GM12878 (cell line): ENCODE data around the gene SLC6A1. TPM values are rescaled to one million over a fixed set of nuclear protein-coding genes. Genes with fewer than 3 reads are reported as not detected.

Experiments used
- ATAC-seq: fragments of 200-7000 bp; cut with Tn5 transposase; 3 replicates; pipeline ENCODE4 v1.9.1; 2020; ENCODE audit warnings: mild to moderate bottlenecking, moderate library complexity
- BruUV-seq: library from RNA; stranded (reverse); fragments of 400-500 nt; replicated peaks from 2 replicates; lab custom pipeline; 2021; lab: Mats Ljungman, UMichigan
- CTCF ChIA-PET: fragments of 300-600 bp; sonication (Branson Sonifier 250); formaldehyde crosslinking; extraction: SDS; loops from one replicate; lab custom pipeline; 2021; ENCODE audit warnings: inconsistent platforms; lab: Yijun Ruan, JAX
- POLR2A ChIA-PET: fragments of 350-600 bp; formaldehyde crosslinking; extraction: SDS; loops from one replicate; lab custom pipeline; 2021; ENCODE audit warnings: inconsistent platforms; lab: Charles Lee
- RAD21 ChIA-PET: fragments of 300-600 bp; sonication (Branson Sonifier 250); formaldehyde crosslinking; loops from one replicate; lab custom pipeline; 2023; ENCODE audit warnings: antibody characterized with exemption; ENCODE audit not compliant: unreplicated experiment; lab: Charles Lee
- SMC1A ChIA-PET: fragments of 300-600 bp; sonication (Branson Sonifier 250); formaldehyde crosslinking; loops from one replicate; lab custom pipeline; 2023; ENCODE audit not compliant: unreplicated experiment, uncharacterized antibody; lab: Charles Lee
- DNase-seq: peaks from one replicate; pipeline ENCODE4 v3.0.0-alpha.2; 2011; ENCODE audit warnings: low read depth, low spot score
- FAIRE-seq: peaks from 3 replicates; lab custom pipeline; 2011; peaks lifted over from hg19 to GRCh38; lab: Jason Lieb, UNC
- H2AFZ ChIP-seq: 2 replicates; pipeline ENCODE4 v1.6.0; 2011; ENCODE audit warnings: low read depth, low read length, control low read depth; ENCODE audit not compliant: control insufficient read depth
- H3K27ac ChIP-seq: 2 replicates; pipeline ENCODE4 v1.5.1; 2011; ENCODE audit warnings: control low read depth; ENCODE audit not compliant: control insufficient read depth, insufficient read depth
- H3K27me3 ChIP-seq, 2 experiments: replicated peaks in 1 of 2; 2 replicates each; pipeline versions ENCODE4 v1.6.0 to v1.6.1; 2011; ENCODE audit warnings: low read length in 1 of 2; ENCODE audit not compliant: control insufficient read depth in 2 of 2, insufficient read depth in 2 of 2
- H3K36me3 ChIP-seq, 2 experiments: 2 replicates each; pipeline ENCODE4 v1.5.1; 2011; ENCODE audit warnings: low read length in 1 of 2; ENCODE audit not compliant: control insufficient read depth in 2 of 2, insufficient read depth in 2 of 2
- H3K4me1 ChIP-seq: 2 replicates; pipeline ENCODE4 v1.6.1; 2011; ENCODE audit warnings: mild to moderate bottlenecking, low read length, moderate library complexity, mixed read lengths; ENCODE audit not compliant: control insufficient read depth, insufficient read depth
- H3K4me2 ChIP-seq: 2 replicates; pipeline ENCODE4 v1.6.0; 2011; ENCODE audit warnings: control low read depth; ENCODE audit not compliant: control insufficient read depth, insufficient read depth
- H3K4me3 ChIP-seq: fragments of 200-600 bp; sonication (generic); 2 replicates; pipeline ENCODE4 v1.5.1; 2016
- H3K79me2 ChIP-seq: 2 replicates; pipeline ENCODE4 v1.6.0; 2011; ENCODE audit warnings: low read length; ENCODE audit not compliant: control insufficient read depth, insufficient read depth
- H3K9ac ChIP-seq: 2 replicates; pipeline ENCODE4 v1.8.0; 2011; ENCODE audit warnings: low read length, control low read depth, mixed read lengths; ENCODE audit not compliant: control insufficient read depth, insufficient read depth
- H3K9me3 ChIP-seq: replicated peaks from 3 replicates; pipeline ENCODE4 v1.5.1; 2011; ENCODE audit warnings: mild to moderate bottlenecking, low read length; ENCODE audit not compliant: control insufficient read depth, insufficient read depth
- H4K20me1 ChIP-seq: 2 replicates; pipeline ENCODE4 v1.6.0; 2011; ENCODE audit not compliant: control insufficient read depth, insufficient read depth
- BMI1 ChIP-seq: fragments of 450-650 bp; IDR thresholded peaks from 2 replicates; pipeline ENCODE4 v1.6.1; 2016; ENCODE audit warnings: mild to moderate bottlenecking, moderate library complexity, borderline replicate concordance
- FOXK2 ChIP-seq: fragments of 450-650 bp; IDR thresholded peaks from 2 replicates; pipeline ENCODE4 v1.6.1; 2017; ENCODE audit warnings: mild to moderate bottlenecking, moderate library complexity
- MYC ChIP-seq: IDR thresholded peaks from 2 replicates; pipeline ENCODE4 v1.6.1; 2011; ENCODE audit warnings: mild to moderate bottlenecking, low read length, moderate library complexity, inconsistent platforms; ENCODE audit not compliant: insufficient read depth, insufficient replicate concordance, insufficient read length, severe bottlenecking
- RUNX3 ChIP-seq: IDR thresholded peaks from 2 replicates; pipeline ENCODE4 v1.6.1; 2012; ENCODE audit warnings: low read length, inconsistent platforms
- YBX1 ChIP-seq: fragments of 450-650 bp; IDR thresholded peaks from 2 replicates; pipeline ENCODE4 v1.6.1; 2016; ENCODE audit warnings: antibody characterized with exemption
- WGBS: methylation state at CpG from one replicate; pipeline ENCODE4 v1.1.6; 2016; ENCODE audit warnings: low lambda C conversion rate; ENCODE audit not compliant: insufficient replicate concordance, insufficient coverage; ENCODE audit errors: missing lambda C conversion rate; 5-methylcytosine and 5-hydroxymethylcytosine counted together
- in situ Hi-C: fragments of 300-500 bp; cut with MboI; formaldehyde crosslinking; loops from 9 replicates; pipeline ENCODE4 v1.14.3; 2018; ENCODE audit warnings: mixed read lengths
- intact Hi-C: fragments of 100-400 bp; cut with micrococcal nuclease; formaldehyde crosslinking; loops from one replicate; pipeline ENCODE4 v1.14.2; 2022; ENCODE audit not compliant: unreplicated experiment
- polyA plus RNA-seq, 11 experiments: library from polyadenylated mRNA; depleted of rRNA in 4 of 11; unstranded in 6 of 11; stranded (reverse) in 5 of 11; fragments of >200 nt; fragmentation: Nextera tagmentation in 4 of 11; fragmentation: Illumina TruSeq in 1 of 11; extraction: Ambion mirVana in 4 of 11; extraction: Trizol in 1 of 11; gene quantifications; 1 replicate in 1 of 11; 2 replicates in 10 of 11; pipeline versions ENCODE4 v1.2.1 to v1.2.3, GENCODE V29; 2011 to 2016; ENCODE audit warnings: inconsistent platforms in 2 of 11, missing spikeins in 2 of 11, low read depth in 1 of 11
- total RNA-seq, 4 experiments: library from RNA; depleted of rRNA in 3 of 4; stranded (reverse); fragments of >200 nt in 3 of 4; fragmentation: Illumina TruSeq in 1 of 4; extraction: Trizol in 1 of 4; gene quantifications; 2 replicates each; pipeline versions ENCODE4 v1.2.1 to v1.2.3, GENCODE V29; 2013 to 2021

Gene SLC6A1
- total and polyA plus RNA-seq, 10 of the 15 experiments (the other 5 are each of a cell fraction or from before 2014, with no cell fraction given), result not detected

- no peak for TF ChIP-seq MYC
- TF ChIP-seq FOXK2, result no peak
- TF ChIP-seq, all 136 proteins: peak for 0
Measured at GRCh38 chr3:11056531-11057050, 64.0 kb downstream of the SLC6A1 start (continued).

- ATAC-seq (no peak), DNase-seq (no peak), FAIRE-seq (no peak)
- ChIA-PET RAD21 (no interaction called here), CTCF (no interaction called here), SMC1A (no interaction called here), POLR2A (no interaction called here)
- no peak overlapping the region for H2AFZ ChIP-seq
- no TSS peak for BruUV-seq
- H3K27ac ChIP-seq, result no peak overlapping the region
- no peak overlapping the region for H3K4me3 ChIP-seq
- no peaks in the 10 kb centered on the region for H4K20me1 ChIP-seq
- H3K4me1 ChIP-seq, result no peaks in the 10 kb centered on the region
- no peaks in the 10 kb centered on the region for H3K9me3 ChIP-seq
- no peaks in the 10 kb centered on the region for H3K79me2 ChIP-seq
- WGBS, result 23% methylated on average over 4 of the region's 4 CpGs
- no peak for TF ChIP-seq YBX1
- no peak for TF ChIP-seq RUNX3
- no peak for TF ChIP-seq BMI1
- no peak overlapping the region for H3K9ac ChIP-seq
- H3K27me3 ChIP-seq, result peaks cover 2 to 3% of the 10 kb centered on the region in 2 experiments; a peak in 3 of 4 replicates
- no peaks in the 10 kb centered on the region for H3K36me3 ChIP-seq
- in situ Hi-C loops (loop anchor here (10.0 kb wide), 1 partner anchor 597 kb away; no protein-coding TSS in a partner anchor), intact Hi-C loops (loop anchor here (5.0 kb wide), 1 partner anchor 300 kb away; no protein-coding TSS in a partner anchor)
- no peak overlapping the region for H3K4me2 ChIP-seq
Measured at GRCh38 chr3:11057655-11058054, 65.1 kb downstream of the SLC6A1 start.
